IPS-18c (cell line): Measurements from ENCODE around the gene UXS1.

Experiments used
- H3K4me3 ChIP-seq: 2 replicates; pipeline ENCODE4 v1.7.0; 2013; ENCODE audit warnings: low read depth, mild to moderate bottlenecking, low read length, moderate library complexity; ENCODE audit not compliant: insufficient read depth
- H3K9me3 ChIP-seq: one replicate; pipeline ENCODE4 v1.6.1; 2013; ENCODE audit warnings: mild to moderate bottlenecking, low read length, moderate library complexity; ENCODE audit not compliant: control insufficient read depth, insufficient read depth

UXS1 gene

DNA sequence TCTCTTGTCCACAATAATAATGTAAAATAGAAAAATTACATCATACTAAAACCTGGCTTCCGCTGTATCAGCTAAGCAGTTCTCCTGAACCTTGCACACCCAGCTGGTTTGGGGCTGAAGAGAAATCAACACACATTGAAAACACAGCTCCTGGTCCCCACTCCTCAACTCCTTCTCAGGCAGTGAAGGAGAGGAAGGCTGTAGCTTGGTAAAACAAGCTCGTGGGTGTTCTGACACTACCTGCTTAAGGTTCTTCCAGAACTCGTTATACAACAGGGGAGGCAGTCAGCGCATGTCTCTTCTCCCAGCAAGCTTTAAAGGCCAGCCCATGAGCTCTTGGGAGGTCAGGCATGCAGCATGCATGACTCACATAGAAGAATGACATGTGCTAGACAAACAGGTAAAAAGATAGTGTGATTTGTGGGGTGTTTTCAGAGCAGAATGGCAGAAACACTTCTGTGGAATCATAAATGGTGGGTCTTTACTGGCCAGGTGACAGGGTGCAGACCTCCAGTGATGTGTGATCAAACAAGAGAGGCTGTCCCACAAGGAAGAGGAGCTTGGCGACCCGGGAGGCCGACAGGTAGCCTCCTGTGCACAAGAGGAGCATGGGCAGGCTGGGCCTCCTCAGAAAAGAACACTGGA is 69.1 kb downstream of the UXS1 start:
- no peaks in the 10 kb centered on the region for H3K9me3 ChIP-seq
- no peak overlapping the region for H3K4me3 ChIP-seq

DNA sequence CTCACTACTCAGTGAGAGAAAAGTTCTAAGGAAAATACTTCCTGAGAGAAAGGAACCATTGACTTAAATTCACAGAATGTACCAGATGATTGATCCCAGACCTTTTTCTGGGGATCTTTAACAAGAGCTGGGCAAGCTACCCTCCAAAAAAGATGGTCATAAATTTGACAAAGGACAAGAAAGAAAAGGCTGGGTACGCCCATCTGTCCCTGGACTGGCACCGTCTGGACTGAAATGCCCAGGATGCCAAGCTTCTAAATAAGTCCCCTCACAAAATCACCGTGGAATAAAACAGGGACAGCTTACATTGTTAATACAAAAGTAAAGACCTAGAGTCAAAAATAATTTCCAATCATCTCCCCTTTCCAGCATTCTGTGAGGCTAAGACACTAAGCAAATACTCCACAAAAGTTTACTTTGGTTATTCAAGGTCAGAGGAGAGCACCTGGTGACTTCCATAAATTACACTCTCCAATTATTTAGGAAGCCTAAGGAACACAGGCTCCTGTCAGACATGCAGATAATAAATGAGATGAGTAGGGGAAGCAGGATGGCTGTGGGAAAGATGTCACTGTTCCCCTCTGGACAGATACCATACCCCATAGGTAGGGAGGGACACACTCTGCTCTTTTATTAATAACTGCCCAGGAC is 69.9 kb downstream of the UXS1 start:
- Histone ChIP-seq H3K9me3 (no peaks in the 10 kb centered on the region), H3K4me3 (no peak overlapping the region)

DNA sequence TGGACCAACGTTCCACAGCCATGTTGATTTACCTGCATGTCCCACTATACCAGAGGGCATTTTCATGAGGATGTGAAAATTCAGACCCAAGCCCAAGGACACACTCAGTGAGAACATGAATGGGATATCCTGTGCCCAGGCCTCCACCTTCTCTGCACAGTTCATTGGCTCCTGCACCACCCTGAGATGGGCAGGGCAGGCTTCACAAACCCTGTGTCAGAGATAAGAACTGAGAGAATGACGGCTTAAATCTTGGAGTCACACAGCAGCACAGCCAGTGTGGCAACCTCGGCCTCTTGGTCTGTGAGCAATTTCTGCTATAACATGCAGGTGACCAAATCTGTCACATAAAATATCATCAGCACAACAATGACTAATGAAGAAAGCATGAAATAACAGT is 71.9 kb downstream of the UXS1 start:
- Histone ChIP-seq H3K9me3 (no peaks in the 10 kb centered on the region), H3K4me3 (no peak overlapping the region)

DNA sequence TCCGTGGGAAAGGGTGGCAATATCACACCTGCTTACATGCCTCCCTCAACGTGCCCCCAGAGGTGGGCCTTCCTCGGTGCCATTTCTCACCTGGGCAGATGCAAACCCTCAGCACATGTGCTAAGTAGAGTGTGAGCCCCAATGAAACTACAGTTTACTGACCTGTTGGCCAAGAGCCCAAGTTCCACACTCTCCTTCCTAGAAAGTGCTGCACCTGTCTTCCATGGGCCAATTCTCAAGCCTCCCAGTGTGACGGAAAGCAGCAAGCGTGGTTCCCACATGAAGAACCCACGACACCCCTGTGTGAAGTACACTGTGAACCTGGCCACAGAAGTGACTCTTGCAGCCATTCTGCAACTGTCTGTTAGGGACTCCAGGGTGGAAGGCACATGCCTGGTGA is 73.7 kb downstream of the UXS1 start:
- no peak overlapping the region for H3K4me3 ChIP-seq
- H3K9me3 ChIP-seq: no peaks in the 10 kb centered on the region

- Histone ChIP-seq H3K4me3 (no peak overlapping the region), H3K9me3 (no peaks in the 10 kb centered on the region)
These were observed 75.0 kb downstream of the UXS1 start for GRCh38 chr2:106119074-106119473.

- no peak overlapping the region for H3K4me3 ChIP-seq
These were observed 76.0 kb downstream of the UXS1 start for GRCh38 chr2:106117882-106118684.

DNA sequence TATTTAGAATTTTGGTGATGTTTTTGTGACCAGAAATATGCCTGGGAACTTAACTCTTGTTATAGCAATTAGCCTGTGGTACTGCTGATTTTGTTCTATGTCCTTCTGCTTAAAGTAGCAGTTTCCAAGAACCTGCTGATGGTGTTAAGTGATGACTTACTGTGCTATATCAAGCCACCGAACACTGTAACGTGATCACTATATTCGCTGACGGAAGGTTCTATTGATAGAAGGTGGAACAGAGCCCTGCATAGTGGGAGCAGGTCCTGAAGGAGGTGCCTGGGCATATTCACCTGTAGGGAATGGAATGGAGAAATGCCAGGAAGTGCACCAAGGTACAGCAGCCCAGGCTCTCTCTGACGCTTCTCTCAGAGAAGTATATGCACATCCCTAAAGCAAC is 76.8 kb downstream of the UXS1 start:
- no peak overlapping the region for H3K4me3 ChIP-seq
- no peaks in the 10 kb centered on the region for H3K9me3 ChIP-seq

More at GRCh38 chr2:106117882-106118684, 76.0 kb downstream of the UXS1 start:
- H3K9me3 ChIP-seq: no peaks in the 10 kb centered on the region

DNA sequence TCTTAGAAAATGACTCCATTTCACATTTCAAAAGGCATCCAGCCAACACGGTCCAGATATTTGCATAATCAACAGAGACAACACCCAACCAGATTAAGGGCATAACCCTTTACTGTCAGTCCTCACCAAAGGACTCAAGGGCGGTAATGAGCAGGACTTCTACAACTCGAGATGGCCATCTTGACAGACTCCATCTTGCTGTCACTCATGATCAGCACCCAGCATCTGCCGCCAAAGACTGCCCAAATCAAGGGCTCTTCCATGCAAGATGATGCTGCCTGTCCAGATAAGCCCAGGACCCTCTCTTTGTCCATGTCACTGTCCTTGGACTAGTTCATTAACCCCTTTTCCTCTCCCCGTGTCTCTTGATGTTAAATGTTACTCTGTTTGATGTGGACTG is 77.9 kb downstream of the UXS1 start:
- no peaks in the 10 kb centered on the region for H3K9me3 ChIP-seq
- H3K4me3 ChIP-seq: no peak overlapping the region

DNA sequence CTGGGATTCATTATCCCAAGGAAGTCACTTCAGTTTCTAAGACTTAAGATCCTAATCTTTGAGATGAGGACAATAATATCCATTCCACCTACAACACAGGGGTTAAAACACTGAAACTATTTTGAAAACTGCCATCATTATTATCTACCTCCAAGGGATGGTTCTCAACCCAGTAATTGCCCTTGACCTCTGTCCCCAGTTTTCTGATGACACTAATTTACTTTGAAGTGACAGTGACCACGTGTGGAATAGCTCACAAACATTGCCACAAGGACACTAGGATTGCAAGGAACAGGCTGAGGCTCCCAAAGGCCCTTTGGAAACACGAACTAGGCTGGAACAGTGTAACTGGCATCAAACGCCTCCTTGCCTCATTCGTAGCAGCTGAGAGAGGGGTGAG is 78.4 kb downstream of the UXS1 start:
- H3K9me3 ChIP-seq: no peaks in the 10 kb centered on the region
- H3K4me3 ChIP-seq: no peak overlapping the region; the same call in 1 of the 2 replicates

DNA sequence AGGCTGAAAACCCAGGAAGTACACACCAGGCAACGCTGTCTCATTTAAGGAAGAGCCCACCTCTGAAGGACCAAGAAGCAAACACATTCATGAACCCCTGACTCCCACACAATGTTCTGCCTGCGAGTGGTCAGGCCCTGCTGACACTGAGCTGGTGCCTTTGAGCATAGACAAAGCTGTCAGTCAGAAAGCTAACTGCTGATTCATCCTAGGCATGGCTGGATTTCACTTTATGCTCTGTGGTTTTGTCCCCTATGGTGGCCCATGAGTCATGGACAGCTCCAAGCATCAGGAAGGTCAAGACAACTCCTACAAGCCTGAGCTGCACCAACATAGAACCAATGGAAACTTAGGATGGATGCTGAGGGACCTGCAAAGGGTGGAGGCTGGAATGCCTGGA is 78.9 kb downstream of the UXS1 start:
- no peak overlapping the region; the same call in 1 of the 2 replicates for H3K4me3 ChIP-seq

DNA sequence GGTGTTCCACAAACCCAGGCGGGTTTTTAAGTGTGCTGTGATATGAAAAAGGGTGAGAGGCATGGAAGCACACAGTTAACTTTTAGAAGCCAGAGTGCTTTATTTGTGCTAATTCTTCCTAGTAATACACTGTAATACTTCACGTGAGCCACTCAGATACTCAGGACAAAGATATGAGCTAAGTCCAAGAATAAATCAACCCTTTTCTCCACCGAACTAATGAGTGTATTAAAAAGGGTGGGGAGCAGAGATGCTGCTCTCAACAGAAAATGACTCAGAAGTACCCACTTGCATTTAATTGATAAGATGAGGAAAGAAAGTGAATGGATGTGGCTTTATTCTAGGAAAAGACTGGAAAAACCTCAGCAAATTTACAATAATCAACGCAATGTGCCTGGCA is 79.9 kb downstream of the UXS1 start:
- no peaks in the 10 kb centered on the region for H3K9me3 ChIP-seq
- H3K4me3 ChIP-seq: no peak overlapping the region

More for the DNA sequence above, 78.9 kb downstream of the UXS1 start:
- H3K9me3 ChIP-seq: no peaks in the 10 kb centered on the region

GRCh38 chr2:106113361-106113966 is 80.6 kb downstream of the UXS1 start:
- no peak overlapping the region for H3K4me3 ChIP-seq

DNA sequence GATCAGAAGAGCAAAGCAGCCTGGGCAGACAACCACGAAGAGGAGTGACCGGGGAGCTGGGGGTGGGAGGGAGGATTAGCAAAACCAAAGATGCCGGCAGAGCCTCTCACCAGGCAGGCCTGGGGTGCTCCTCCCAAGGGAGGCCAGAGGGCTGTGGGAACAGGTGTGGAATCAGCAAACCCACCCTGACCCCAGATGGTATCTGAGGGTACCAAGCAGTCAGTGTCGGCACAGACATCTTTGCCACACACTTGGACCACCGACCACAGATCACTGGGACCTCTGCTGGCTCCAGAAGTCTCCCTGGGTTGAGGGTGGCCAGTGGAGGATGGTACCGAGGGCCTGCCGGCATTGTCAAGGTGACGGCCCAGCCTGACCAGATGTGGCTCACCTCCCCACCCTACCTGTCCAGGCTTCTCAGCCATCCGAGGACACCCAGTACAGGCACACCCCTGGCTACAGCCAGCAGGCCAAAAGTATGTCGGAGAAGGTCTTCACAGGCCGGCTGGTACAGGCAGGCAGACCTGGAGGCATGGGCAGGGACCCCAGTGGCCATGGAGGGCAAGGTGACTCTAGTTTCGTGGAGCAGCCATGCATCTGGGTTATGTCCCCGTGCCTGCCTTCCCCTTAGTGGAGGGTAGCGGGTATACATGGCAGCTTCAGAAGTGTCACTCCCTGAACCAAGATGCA is 82.1 kb downstream of the UXS1 start:
- Histone ChIP-seq H3K4me3 (no peak overlapping the region), H3K9me3 (no peaks in the 10 kb centered on the region)

More at GRCh38 chr2:106113361-106113966, 80.6 kb downstream of the UXS1 start:
- H3K9me3 ChIP-seq: no peaks in the 10 kb centered on the region

- H3K9me3 ChIP-seq: no peaks in the 10 kb centered on the region
- H3K4me3 ChIP-seq: no peak overlapping the region
These were observed 84.3 kb downstream of the UXS1 start for GRCh38 chr2:106109675-106110424.

DNA sequence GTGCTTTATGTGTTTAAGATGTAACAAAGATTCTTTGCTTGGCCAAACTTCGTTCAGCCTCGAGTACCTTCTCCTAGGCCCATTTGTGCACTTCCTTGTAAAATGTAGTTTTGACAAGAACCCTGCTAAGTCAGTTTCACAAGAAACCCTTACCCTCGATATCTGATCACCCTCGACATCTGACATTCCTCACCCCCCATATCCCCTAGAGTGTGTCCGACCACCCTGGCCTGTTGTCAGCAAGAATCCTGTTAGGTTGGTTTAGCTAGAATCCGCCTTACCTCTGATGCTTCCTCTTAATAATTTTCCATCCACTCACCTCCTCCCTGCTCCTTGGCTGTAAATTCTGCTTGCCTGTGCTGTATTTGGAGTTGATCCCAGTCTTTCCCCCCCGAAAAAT is 85.3 kb downstream of the UXS1 start:
- Histone ChIP-seq H3K4me3 (no peak overlapping the region), H3K9me3 (no peaks in the 10 kb centered on the region)

GRCh38 chr2:106108351-106108750 is 85.8 kb downstream of the UXS1 start:
- Histone ChIP-seq H3K4me3 (no peak overlapping the region), H3K9me3 (no peaks in the 10 kb centered on the region)
